Caco-2 (cell line): ENCODE data around the gene CDH13. TPM values are rescaled to one million over a fixed set of nuclear protein-coding genes. Genes with fewer than 3 reads are reported as not detected.

Experiments
- Bru-seq: library from RNA; stranded (reverse); fragments of 400-500 nt; gene quantifications from one replicate; lab custom pipeline; 2021; lab: Mats Ljungman, UMichigan
- BruChase-seq, 2 experiments: library from RNA; stranded (reverse); fragments of 400-500 nt; gene quantifications; one replicate each; lab custom pipeline; 2021; lab: Mats Ljungman, UMichigan
- BruUV-seq: library from RNA; stranded (reverse); fragments of 400-500 nt; replicated peaks from 2 replicates; lab custom pipeline; 2021; lab: Mats Ljungman, UMichigan
- CTCF ChIA-PET: fragments of 300-600 bp; sonication (Branson Sonifier 250); formaldehyde crosslinking; loops from one replicate; lab custom pipeline; 2022; ENCODE audit warnings: antibody characterized with exemption; lab: Charles Lee
- POLR2A ChIA-PET: fragments of 300-600 bp; sonication (Branson Sonifier 250); formaldehyde crosslinking; loops from one replicate; lab custom pipeline; 2022; ENCODE audit warnings: antibody characterized with exemption; lab: Charles Lee
- DNase-seq, 2 experiments: peaks; one replicate each; pipeline versions ENCODE4 v3.0.0 to v3.0.0-alpha.2; 2020 to 2022
- H3K27me3 ChIP-seq: replicated peaks from 2 replicates; pipeline ENCODE4 v1.6.0; 2011; ENCODE audit warnings: low read length; ENCODE audit not compliant: control insufficient read depth, insufficient read depth
- H3K36me3 ChIP-seq: 2 replicates; pipeline ENCODE4 v1.5.1; 2011; ENCODE audit warnings: low read length; ENCODE audit not compliant: control insufficient read depth, insufficient read depth
- H3K4me1 ChIP-seq: fragments of 250-450 bp; sonication (Bioruptor Pico); 2 replicates; pipeline ENCODE4 v1.5.1; 2020; ENCODE audit warnings: mild to moderate bottlenecking
- H3K4me3 ChIP-seq: 2 replicates; pipeline ENCODE4 v1.5.1; 2011; ENCODE audit warnings: low read depth, mild to moderate bottlenecking, control low read depth, low read length
- H3K9me3 ChIP-seq: fragments of 250-450 bp; sonication (Bioruptor Pico); 2 replicates; pipeline ENCODE4 v1.5.1; 2020; ENCODE audit warnings: mild to moderate bottlenecking, moderate library complexity
- H3K27ac Mint-ChIP-seq: one replicate; pipeline ENCODE4 v1.8.0; 2022; ENCODE audit warnings: mixed read lengths; ENCODE audit not compliant: unreplicated experiment
- H3K27me3 Mint-ChIP-seq: one replicate; pipeline ENCODE4 v1.8.0; 2022; ENCODE audit warnings: mixed read lengths; ENCODE audit not compliant: insufficient read depth, unreplicated experiment
- H3K36me3 Mint-ChIP-seq: one replicate; pipeline ENCODE4 v1.8.0; 2022; ENCODE audit warnings: mild to moderate bottlenecking, mixed read lengths; ENCODE audit not compliant: insufficient read depth, unreplicated experiment
- H3K4me1 Mint-ChIP-seq: one replicate; pipeline ENCODE4 v1.8.0; 2022; ENCODE audit warnings: low read depth, mixed read lengths; ENCODE audit not compliant: unreplicated experiment
- H3K4me3 Mint-ChIP-seq: one replicate; pipeline ENCODE4 v1.8.0; 2022; ENCODE audit warnings: mild to moderate bottlenecking, moderate library complexity, mixed read lengths; ENCODE audit not compliant: unreplicated experiment
- H3K9me3 Mint-ChIP-seq: one replicate; pipeline ENCODE4 v1.8.0; 2022; ENCODE audit warnings: mixed read lengths; ENCODE audit not compliant: unreplicated experiment
- CTCF ChIP-seq, 2 experiments: fragments of 200-600 bp in 1 of 2; IDR thresholded peaks; 1 replicate in 1 of 2; 2 replicates in 1 of 2; pipeline versions ENCODE4 v1.5.1 to v1.8.0; 2011 to 2022; ENCODE audit warnings: antibody characterized with exemption in 1 of 2, control low read depth in 1 of 2, inconsistent platforms in 1 of 2, low read depth in 1 of 2, low read length in 1 of 2, mild to moderate bottlenecking in 1 of 2, moderate library complexity in 1 of 2; ENCODE audit not compliant: insufficient read depth in 1 of 2, severe bottlenecking in 1 of 2, unreplicated experiment in 1 of 2
- intact Hi-C: fragments of 100-400 bp; cut with micrococcal nuclease; formaldehyde crosslinking; loops from one replicate; pipeline ENCODE4 v1.10.0; 2022; ENCODE audit not compliant: unreplicated experiment
- long read RNA-seq: library from polyadenylated mRNA; stranded (forward); transcript quantifications from one replicate; pipeline ENCODE4 v2.0.0, GENCODE V29; 2022
- total RNA-seq: library from RNA; stranded (reverse); gene quantifications from 2 replicates; pipeline ENCODE4 v1.2.3, GENCODE V29; 2022

The CDH13 gene
- total RNA-seq: 2.2 and 3.5 TPM in 2 replicates
- Bru-seq, nascent RNA: percentile 27 among the genes with signal in this experiment
- percentile 30 among the genes with signal in this experiment for BruChase-seq, experiment 1, labeled RNA remaining after a 2-hour chase
- percentile 24 among the genes with signal in this experiment for BruChase-seq, experiment 2, labeled RNA remaining after a 6-hour chase
- long read RNA-seq, partial matches to known transcripts: 3 of 5 reads
- long read RNA-seq, other reads (novel, unspliced or antisense): 2 of 5 reads

- no peaks in the 10 kb centered on the region for H3K9me3 ChIP-seq
- BruUV-seq: no TSS peak
- peaks cover 28% of the 10 kb centered on the region for H3K4me1 ChIP-seq
- CTCF ChIA-PET: interaction anchor here (1.0 kb wide), 1 partner anchor 24 kb away, joined by 3 read pairs; no protein-coding TSS in a partner anchor
- no peaks in the 10 kb centered on the region for H3K27me3 ChIP-seq
- intact Hi-C loops: no loop called here
- Mint-ChIP-seq H3K4me1 (peaks cover 30% of the 10 kb centered on the region), H3K4me3 (peak within 1 kb of the TSS; percentile 74), H3K36me3 (no peaks in the 10 kb centered on the region), H3K27ac (no peak within 1 kb of the TSS), H3K27me3 (peaks cover 13% of the 10 kb centered on the region), H3K9me3 (no peaks in the 10 kb centered on the region)
- H3K36me3 ChIP-seq: no peaks in the 10 kb centered on the region
- no peak for DNase-seq
- POLR2A ChIA-PET: no interaction called here
- TF ChIP-seq CTCF (IDR thresholded peaks at IDR 0.05; ENCODE audit: insufficient read depth in 1 of 2, low read depth in 1 of 2, low read length in 1 of 2, severe bottlenecking in 1 of 2, unreplicated experiment in 1 of 2): no peak
- H3K4me3 ChIP-seq: peak within 1 kb of the TSS; percentile 40
Measured at GRCh38 chr16:82626791-82627261, at the start of gene CDH13. Gene CDH13, plus strand, starts transcription at chr16:82626969.

GRCh38 chr16:82580298-82580890 is 46.4 kb upstream of the CDH13 start:
- Mint-ChIP-seq H3K27ac (no peak overlapping the region), H3K4me3 (peak overlapping the region; percentile 17), H3K4me1 (peaks cover 14% of the 10 kb centered on the region), H3K9me3 (no peaks in the 10 kb centered on the region), H3K27me3 (no peaks in the 10 kb centered on the region), H3K36me3 (no peaks in the 10 kb centered on the region)
- no TSS peak for BruUV-seq
- ChIA-PET POLR2A (no interaction called here), CTCF (interaction anchor here (0.6 to 2.6 kb wide), 6 partner anchors 26 to 317 kb away, joined by 3 to 20 read pairs (median 4); no protein-coding TSS in a partner anchor)
- intact Hi-C loops: loop anchor here (1.0 to 2.0 kb wide), 4 partner anchors 110 to 317 kb away; no protein-coding TSS in a partner anchor
- no peaks in the 10 kb centered on the region for H3K36me3 ChIP-seq
- peak in 1 of 2 experiments; percentile 53 for DNase-seq
- H3K27me3 ChIP-seq: no peaks in the 10 kb centered on the region
- H3K9me3 ChIP-seq: no peaks in the 10 kb centered on the region
- TF ChIP-seq CTCF (IDR thresholded peaks at IDR 0.05; ENCODE audit: insufficient read depth in 1 of 2, low read depth in 1 of 2, low read length in 1 of 2, severe bottlenecking in 1 of 2, unreplicated experiment in 1 of 2): peak; percentile 46 to 56
- H3K4me1 ChIP-seq: peaks cover 16% of the 10 kb centered on the region
- no peak overlapping the region for H3K4me3 ChIP-seq

- Mint-ChIP-seq H3K9me3 (no peaks in the 10 kb centered on the region), H3K27me3 (no peaks in the 10 kb centered on the region), H3K36me3 (no peaks in the 10 kb centered on the region), H3K27ac (no peak overlapping the region), H3K4me3 (no peak overlapping the region), H3K4me1 (peaks cover 6% of the 10 kb centered on the region)
- intact Hi-C loops: no loop called here
- Histone ChIP-seq H3K36me3 (no peaks in the 10 kb centered on the region), H3K27me3 (no peaks in the 10 kb centered on the region), H3K4me1 (peaks cover 24% of the 10 kb centered on the region), H3K4me3 (no peak overlapping the region), H3K9me3 (no peaks in the 10 kb centered on the region; the same call in 1 of the 2 replicates)
- CTCF ChIA-PET: interaction anchor here (1.0 kb wide), 1 partner anchor 48 kb away, joined by 3 read pairs; no protein-coding TSS in a partner anchor
- POLR2A ChIA-PET: no interaction called here
- BruUV-seq: no TSS peak
- no peak for DNase-seq
- no peak for TF ChIP-seq CTCF (IDR thresholded peaks at IDR 0.05; ENCODE audit: insufficient read depth in 1 of 2, low read depth in 1 of 2, low read length in 1 of 2, severe bottlenecking in 1 of 2, unreplicated experiment in 1 of 2)
Measured at GRCh38 chr16:82582975-82583374, 43.8 kb upstream of the CDH13 start.
